ENCODE results near the gene CSNK1G2. TPM values are rescaled to one million over a fixed set of nuclear protein-coding genes. Genes with fewer than 3 reads are reported as not detected.

Gene CSNK1G2
- total and polyA plus RNA-seq, 2 of the 13 experiments (the other 11 are each of a cell fraction or from before 2014, with no cell fraction given): 53.8 to 72.5 TPM

DNA sequence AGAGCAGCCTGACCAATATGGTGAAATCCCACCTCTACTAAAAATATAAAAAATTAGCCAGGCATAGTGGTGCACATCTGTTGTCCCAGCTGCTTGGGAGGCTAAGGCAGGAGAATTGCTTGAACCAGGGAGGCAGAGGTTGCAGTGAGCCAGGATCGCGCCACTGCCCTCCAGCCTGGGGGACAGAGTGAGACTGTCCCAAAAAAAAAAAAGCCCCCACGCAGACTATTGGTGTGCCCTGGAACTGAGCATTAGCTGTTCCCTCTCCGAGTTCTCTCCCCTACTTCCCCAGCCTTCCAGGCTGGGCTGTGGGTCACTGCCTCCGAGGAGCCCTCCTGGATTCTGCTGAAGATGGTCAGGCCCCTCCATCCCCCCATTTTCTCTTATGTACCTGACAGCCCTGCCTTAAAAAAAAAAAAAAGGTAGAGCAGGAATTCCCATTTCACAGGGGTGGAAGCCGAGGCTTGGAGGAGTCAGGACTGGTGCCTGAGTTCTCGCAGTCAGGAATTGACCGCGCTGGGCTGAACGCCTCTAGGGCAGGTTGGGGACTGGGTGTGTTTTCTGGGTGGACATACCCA is 33.9 kb upstream of the CSNK1G2 start (continued):
- TF ChIP-seq, protein P1, sequence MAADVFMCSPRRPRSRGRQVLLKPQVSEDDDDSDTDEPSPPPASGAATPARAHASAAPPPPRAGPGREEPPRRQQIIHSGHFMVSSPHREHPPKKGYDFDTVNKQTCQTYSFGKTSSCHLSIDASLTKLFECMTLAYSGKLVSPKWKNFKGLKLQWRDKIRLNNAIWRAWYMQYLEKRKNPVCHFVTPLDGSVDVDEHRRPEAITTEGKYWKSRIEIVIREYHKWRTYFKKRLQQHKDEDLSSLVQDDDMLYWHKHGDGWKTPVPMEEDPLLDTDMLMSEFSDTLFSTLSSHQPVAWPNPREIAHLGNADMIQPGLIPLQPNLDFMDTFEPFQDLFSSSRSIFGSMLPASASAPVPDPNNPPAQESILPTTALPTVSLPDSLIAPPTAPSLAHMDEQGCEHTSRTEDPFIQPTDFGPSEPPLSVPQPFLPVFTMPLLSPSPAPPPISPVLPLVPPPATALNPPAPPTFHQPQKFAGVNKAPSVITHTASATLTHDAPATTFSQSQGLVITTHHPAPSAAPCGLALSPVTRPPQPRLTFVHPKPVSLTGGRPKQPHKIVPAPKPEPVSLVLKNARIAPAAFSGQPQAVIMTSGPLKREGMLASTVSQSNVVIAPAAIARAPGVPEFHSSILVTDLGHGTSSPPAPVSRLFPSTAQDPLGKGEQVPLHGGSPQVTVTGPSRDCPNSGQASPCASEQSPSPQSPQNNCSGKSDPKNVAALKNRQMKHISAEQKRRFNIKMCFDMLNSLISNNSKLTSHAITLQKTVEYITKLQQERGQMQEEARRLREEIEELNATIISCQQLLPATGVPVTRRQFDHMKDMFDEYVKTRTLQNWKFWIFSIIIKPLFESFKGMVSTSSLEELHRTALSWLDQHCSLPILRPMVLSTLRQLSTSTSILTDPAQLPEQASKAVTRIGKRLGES (CRISPR knock-in tag; IDR thresholded peaks at IDR 0.05; ENCODE audit: borderline replicate concordance): no peak
- TF ChIP-seq PLRG1 (conservative IDR thresholded peaks at IDR 0.05) (no peak), TOE1 (CRISPR knock-in tag; IDR thresholded peaks at IDR 0.05) (no peak), CHCHD3 (CRISPR knock-in tag; IDR thresholded peaks at IDR 0.05) (no peak), POLR2AphosphoS5 (IDR thresholded peaks at IDR 0.05; ENCODE audit: low read depth, low read length) (no peak), NFE2L1 (CRISPR knock-in tag; IDR thresholded peaks at IDR 0.05; ENCODE audit: borderline replicate concordance) (no peak), ZFP36 (IDR thresholded peaks at IDR 0.05; ENCODE audit: borderline replicate concordance, low read depth, low read length, partially characterized antibody) (peak; percentile 52), JUNB (CRISPR knock-in tag; IDR thresholded peaks at IDR 0.05; ENCODE audit: borderline replicate concordance) (no peak), NCOA2 (CRISPR knock-in tag; IDR thresholded peaks at IDR 0.05) (no peak), TAF1 (CRISPR knock-in tag; IDR thresholded peaks at IDR 0.05) (no peak), RCOR2 (CRISPR knock-in tag; IDR thresholded peaks at IDR 0.05) (peak; percentile 42; the same call in 1 of the 2 replicates), CHD4 (IDR thresholded peaks at IDR 0.05; ENCODE audit: borderline replicate concordance, low read length) (0 out of 2 replicates have a peak, but pooled peaks have one; percentile 50), RAD21 (CRISPR knock-in tag; IDR thresholded peaks at IDR 0.05) (no peak), ZNF629 (CRISPR knock-in tag; conservative IDR thresholded peaks at IDR 0.05) (peak; percentile 86), ARID2 (CRISPR knock-in tag; IDR thresholded peaks at IDR 0.05; ENCODE audit: borderline replicate concordance) (peak; percentile 50; the same call in 1 of the 2 replicates), SNAPC2 (CRISPR knock-in tag; IDR thresholded peaks at IDR 0.05) (no peak)
- TF ChIP-seq, protein P2, sequence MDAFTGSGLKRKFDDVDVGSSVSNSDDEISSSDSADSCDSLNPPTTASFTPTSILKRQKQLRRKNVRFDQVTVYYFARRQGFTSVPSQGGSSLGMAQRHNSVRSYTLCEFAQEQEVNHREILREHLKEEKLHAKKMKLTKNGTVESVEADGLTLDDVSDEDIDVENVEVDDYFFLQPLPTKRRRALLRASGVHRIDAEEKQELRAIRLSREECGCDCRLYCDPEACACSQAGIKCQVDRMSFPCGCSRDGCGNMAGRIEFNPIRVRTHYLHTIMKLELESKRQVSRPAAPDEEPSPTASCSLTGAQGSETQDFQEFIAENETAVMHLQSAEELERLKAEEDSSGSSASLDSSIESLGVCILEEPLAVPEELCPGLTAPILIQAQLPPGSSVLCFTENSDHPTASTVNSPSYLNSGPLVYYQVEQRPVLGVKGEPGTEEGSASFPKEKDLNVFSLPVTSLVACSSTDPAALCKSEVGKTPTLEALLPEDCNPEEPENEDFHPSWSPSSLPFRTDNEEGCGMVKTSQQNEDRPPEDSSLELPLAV (CRISPR knock-in tag; conservative IDR thresholded peaks at IDR 0.05; ENCODE audit: low read depth): no peak
- TF ChIP-seq, protein P3, sequence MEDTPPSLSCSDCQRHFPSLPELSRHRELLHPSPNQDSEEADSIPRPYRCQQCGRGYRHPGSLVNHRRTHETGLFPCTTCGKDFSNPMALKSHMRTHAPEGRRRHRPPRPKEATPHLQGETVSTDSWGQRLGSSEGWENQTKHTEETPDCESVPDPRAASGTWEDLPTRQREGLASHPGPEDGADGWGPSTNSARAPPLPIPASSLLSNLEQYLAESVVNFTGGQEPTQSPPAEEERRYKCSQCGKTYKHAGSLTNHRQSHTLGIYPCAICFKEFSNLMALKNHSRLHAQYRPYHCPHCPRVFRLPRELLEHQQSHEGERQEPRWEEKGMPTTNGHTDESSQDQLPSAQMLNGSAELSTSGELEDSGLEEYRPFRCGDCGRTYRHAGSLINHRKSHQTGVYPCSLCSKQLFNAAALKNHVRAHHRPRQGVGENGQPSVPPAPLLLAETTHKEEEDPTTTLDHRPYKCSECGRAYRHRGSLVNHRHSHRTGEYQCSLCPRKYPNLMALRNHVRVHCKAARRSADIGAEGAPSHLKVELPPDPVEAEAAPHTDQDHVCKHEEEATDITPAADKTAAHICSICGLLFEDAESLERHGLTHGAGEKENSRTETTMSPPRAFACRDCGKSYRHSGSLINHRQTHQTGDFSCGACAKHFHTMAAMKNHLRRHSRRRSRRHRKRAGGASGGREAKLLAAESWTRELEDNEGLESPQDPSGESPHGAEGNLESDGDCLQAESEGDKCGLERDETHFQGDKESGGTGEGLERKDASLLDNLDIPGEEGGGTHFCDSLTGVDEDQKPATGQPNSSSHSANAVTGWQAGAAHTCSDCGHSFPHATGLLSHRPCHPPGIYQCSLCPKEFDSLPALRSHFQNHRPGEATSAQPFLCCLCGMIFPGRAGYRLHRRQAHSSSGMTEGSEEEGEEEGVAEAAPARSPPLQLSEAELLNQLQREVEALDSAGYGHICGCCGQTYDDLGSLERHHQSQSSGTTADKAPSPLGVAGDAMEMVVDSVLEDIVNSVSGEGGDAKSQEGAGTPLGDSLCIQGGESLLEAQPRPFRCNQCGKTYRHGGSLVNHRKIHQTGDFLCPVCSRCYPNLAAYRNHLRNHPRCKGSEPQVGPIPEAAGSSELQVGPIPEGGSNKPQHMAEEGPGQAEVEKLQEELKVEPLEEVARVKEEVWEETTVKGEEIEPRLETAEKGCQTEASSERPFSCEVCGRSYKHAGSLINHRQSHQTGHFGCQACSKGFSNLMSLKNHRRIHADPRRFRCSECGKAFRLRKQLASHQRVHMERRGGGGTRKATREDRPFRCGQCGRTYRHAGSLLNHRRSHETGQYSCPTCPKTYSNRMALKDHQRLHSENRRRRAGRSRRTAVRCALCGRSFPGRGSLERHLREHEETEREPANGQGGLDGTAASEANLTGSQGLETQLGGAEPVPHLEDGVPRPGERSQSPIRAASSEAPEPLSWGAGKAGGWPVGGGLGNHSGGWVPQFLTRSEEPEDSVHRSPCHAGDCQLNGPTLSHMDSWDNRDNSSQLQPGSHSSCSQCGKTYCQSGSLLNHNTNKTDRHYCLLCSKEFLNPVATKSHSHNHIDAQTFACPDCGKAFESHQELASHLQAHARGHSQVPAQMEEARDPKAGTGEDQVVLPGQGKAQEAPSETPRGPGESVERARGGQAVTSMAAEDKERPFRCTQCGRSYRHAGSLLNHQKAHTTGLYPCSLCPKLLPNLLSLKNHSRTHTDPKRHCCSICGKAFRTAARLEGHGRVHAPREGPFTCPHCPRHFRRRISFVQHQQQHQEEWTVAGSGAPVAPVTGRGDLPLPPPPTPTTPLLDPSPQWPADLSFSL (CRISPR knock-in tag; IDR thresholded peaks at IDR 0.05): no peak
